Loucy (cell line): ENCODE results near the gene SPEF1.
A peak's percentile ranks its signal among the peaks of the same experiment; 100 is the strongest.

Experiments used
- EZH2phosphoT487 ChIP-seq: fragments of 200-600 bp; IDR thresholded peaks from 2 replicates; pipeline ENCODE4 v1.6.1; 2018; ENCODE audit warnings: antibody characterized with exemption, mild to moderate bottlenecking, moderate library complexity, borderline replicate concordance
- TF ChIP-seq, protein P1 (sequence below): fragments of 200-600 bp; sonication (generic); conservative IDR thresholded peaks from 2 replicates; pipeline ENCODE4 v1.5.1; 2014; ENCODE audit warnings: mild to moderate bottlenecking, antibody characterized with exemption, low read length

DNA sequence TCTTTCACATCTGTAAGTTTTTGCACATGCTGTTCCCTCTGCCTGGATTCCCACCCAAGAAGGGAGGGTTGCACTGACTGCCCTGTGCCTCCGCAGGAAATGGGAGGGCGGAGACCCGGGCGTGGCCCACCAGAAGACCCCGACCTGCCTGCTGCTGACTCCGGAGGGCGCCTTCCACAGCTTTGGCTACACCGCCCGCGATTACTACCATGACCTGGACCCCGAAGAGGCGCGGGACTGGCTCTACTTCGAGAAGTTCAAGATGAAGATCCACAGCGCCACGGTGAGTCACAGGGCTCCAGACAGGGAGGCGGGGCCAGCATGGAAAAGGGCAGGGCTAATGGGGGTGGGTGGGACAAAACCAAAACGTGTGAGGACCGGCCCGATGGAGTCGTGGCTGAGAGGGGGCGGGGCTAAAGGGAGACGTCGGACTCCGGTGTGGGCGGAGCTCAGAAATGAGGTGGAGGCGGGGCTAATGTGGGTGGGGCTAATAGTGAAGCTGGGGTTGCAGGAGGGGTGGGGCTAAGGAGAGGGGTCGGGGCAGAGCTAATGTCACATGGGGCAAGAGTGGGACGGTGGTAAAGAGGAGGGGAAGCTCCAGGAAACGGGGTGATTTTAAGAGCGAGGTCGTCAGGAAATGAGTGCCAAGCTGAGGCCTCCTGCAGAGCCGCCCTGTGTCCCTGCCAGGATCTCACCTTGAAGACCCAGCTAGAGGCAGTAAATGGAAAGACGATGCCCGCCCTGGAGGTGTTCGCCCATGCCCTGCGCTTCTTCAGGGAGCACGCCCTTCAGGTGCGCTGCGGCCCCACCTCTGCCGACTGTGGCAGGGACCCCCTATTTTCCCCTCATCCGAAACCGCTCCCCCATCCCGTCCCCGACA lies 36.2 kb downstream of the SPEF1 start:
- TF ChIP-seq EZH2phosphoT487, result no peak
- TF ChIP-seq, protein P1, sequence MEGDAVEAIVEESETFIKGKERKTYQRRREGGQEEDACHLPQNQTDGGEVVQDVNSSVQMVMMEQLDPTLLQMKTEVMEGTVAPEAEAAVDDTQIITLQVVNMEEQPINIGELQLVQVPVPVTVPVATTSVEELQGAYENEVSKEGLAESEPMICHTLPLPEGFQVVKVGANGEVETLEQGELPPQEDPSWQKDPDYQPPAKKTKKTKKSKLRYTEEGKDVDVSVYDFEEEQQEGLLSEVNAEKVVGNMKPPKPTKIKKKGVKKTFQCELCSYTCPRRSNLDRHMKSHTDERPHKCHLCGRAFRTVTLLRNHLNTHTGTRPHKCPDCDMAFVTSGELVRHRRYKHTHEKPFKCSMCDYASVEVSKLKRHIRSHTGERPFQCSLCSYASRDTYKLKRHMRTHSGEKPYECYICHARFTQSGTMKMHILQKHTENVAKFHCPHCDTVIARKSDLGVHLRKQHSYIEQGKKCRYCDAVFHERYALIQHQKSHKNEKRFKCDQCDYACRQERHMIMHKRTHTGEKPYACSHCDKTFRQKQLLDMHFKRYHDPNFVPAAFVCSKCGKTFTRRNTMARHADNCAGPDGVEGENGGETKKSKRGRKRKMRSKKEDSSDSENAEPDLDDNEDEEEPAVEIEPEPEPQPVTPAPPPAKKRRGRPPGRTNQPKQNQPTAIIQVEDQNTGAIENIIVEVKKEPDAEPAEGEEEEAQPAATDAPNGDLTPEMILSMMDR, result peak; percentile 26
